CD4-positive, alpha-beta T cell treated with Interleukin-2 at 100 ng/mL for 4 hours (primary cell): ENCODE results near the gene MCC.

ENCODE experiments used
- DNase-seq: peaks from one replicate; pipeline ENCODE4 v3.0.0-alpha.2; 2020; ENCODE audit warnings: low spot score

The MCC gene

GRCh38 chr5:113319256-113320053 lies 168.8 kb downstream of the MCC start:
- no peak for DNase-seq

- no peak for DNase-seq
These were observed 170.6 kb downstream of the MCC start for GRCh38 chr5:113317636-113318035.

GRCh38 chr5:113311301-113311700 lies 177.0 kb downstream of the MCC start:
- no peak for DNase-seq

- no peak for DNase-seq
These were observed 186.1 kb downstream of the MCC start for GRCh38 chr5:113302120-113302519.

- no peak for DNase-seq
These were observed 188.7 kb downstream of the MCC start for GRCh38 chr5:113299591-113299990.

- DNase-seq = no peak
These were observed 191.6 kb downstream of the MCC start for GRCh38 chr5:113296676-113297075.

- no peak for DNase-seq
These were observed 193.1 kb downstream of the MCC start for GRCh38 chr5:113295111-113295539.

- peak; percentile 68 for DNase-seq
These were observed 193.7 kb downstream of the MCC start for GRCh38 chr5:113294311-113295110.

- DNase-seq = peak; percentile 8
These were observed 194.3 kb downstream of the MCC start for GRCh38 chr5:113293975-113294310.

GRCh38 chr5:113293068-113293974 lies 194.9 kb downstream of the MCC start:
- DNase-seq = no peak

- no peak for DNase-seq
These were observed 195.8 kb downstream of the MCC start for GRCh38 chr5:113292462-113292861.

GRCh38 chr5:113283558-113283957 lies 204.7 kb downstream of the MCC start:
- DNase-seq = no peak

- DNase-seq = no peak
These were observed 205.8 kb downstream of the MCC start for GRCh38 chr5:113282472-113282871.

- DNase-seq = no peak
These were observed 207.1 kb downstream of the MCC start for GRCh38 chr5:113281194-113281593.

- no peak for DNase-seq
These were observed 207.7 kb downstream of the MCC start for GRCh38 chr5:113280541-113280940.

GRCh38 chr5:113278976-113279375 lies 209.3 kb downstream of the MCC start:
- no peak for DNase-seq

GRCh38 chr5:113276493-113276892 lies 211.8 kb downstream of the MCC start:
- no peak for DNase-seq

- no peak for DNase-seq
These were observed 212.3 kb downstream of the MCC start for GRCh38 chr5:113276001-113276400.

- DNase-seq = no peak
These were observed 213.3 kb downstream of the MCC start for GRCh38 chr5:113274836-113275414.

GRCh38 chr5:113273948-113274347 lies 214.3 kb downstream of the MCC start:
- no peak for DNase-seq

GRCh38 chr5:113271745-113272454 lies 216.4 kb downstream of the MCC start:
- no peak for DNase-seq
